Spinal cord (tissue), 10 donors: Measurements from ENCODE around the gene CASTOR1. TPM values are rescaled to one million over a fixed set of nuclear protein-coding genes. Genes with fewer than 3 reads are reported as not detected.

Source experiments
- DNase-seq, 6 donors: peaks; one replicate each; pipeline versions ENCODE4 v3.0.0 to v3.0.0-alpha.2; 2013 to 2015; ENCODE audit warnings: low spot score in 6 of 6, low read depth in 4 of 6
- H3K27ac ChIP-seq: one replicate; pipeline ENCODE4 v1.5.1; 2013; ENCODE audit warnings: low read depth, low read length, control low read depth
- H3K27me3 ChIP-seq: one replicate; pipeline ENCODE4 v1.6.1; 2013; ENCODE audit warnings: low read length; ENCODE audit not compliant: control insufficient read depth, insufficient read depth
- H3K36me3 ChIP-seq: one replicate; pipeline ENCODE4 v1.6.1; 2013; ENCODE audit warnings: low read length; ENCODE audit not compliant: control insufficient read depth, insufficient read depth
- H3K4me1 ChIP-seq: one replicate; pipeline ENCODE4 v1.6.1; 2013; ENCODE audit warnings: low read length; ENCODE audit not compliant: control insufficient read depth, insufficient read depth
- H3K4me3 ChIP-seq: one replicate; pipeline ENCODE4 v1.5.1; 2013; ENCODE audit warnings: low read depth, low read length, control low read depth
- H3K9me3 ChIP-seq: one replicate; pipeline ENCODE4 v1.6.1; 2013; ENCODE audit warnings: low read length; ENCODE audit not compliant: control insufficient read depth, insufficient read depth
- WGBS: methylation state at CpG from one replicate; pipeline ENCODE4 v1.1.5; 2013; ENCODE audit warnings: missing lambda C conversion rate; ENCODE audit not compliant: insufficient coverage; 5-methylcytosine and 5-hydroxymethylcytosine counted together
- polyA plus RNA-seq, 2 donors: library from polyadenylated mRNA; unstranded; fragments of 120-200 nt; gene quantifications; one replicate each; pipeline ENCODE4 v1.2.1, GENCODE V29; 2013; ENCODE audit not compliant: insufficient read length in 2 of 2
- total RNA-seq, 2 donors: library from RNA; depleted of rRNA in 1 of 2; stranded (reverse); fragments of 120-200 nt in 1 of 2; fragments of >200 nt in 1 of 2; gene quantifications; one replicate each; pipeline versions ENCODE4 v1.2.3 to v1.2.4, GENCODE V29; 2013 to 2014
- donor health status: healthy.

Gene CASTOR1
- total and polyA plus RNA-seq, 4 donors, result 6.6 to 34.9 (median 13.9) TPM

DNA sequence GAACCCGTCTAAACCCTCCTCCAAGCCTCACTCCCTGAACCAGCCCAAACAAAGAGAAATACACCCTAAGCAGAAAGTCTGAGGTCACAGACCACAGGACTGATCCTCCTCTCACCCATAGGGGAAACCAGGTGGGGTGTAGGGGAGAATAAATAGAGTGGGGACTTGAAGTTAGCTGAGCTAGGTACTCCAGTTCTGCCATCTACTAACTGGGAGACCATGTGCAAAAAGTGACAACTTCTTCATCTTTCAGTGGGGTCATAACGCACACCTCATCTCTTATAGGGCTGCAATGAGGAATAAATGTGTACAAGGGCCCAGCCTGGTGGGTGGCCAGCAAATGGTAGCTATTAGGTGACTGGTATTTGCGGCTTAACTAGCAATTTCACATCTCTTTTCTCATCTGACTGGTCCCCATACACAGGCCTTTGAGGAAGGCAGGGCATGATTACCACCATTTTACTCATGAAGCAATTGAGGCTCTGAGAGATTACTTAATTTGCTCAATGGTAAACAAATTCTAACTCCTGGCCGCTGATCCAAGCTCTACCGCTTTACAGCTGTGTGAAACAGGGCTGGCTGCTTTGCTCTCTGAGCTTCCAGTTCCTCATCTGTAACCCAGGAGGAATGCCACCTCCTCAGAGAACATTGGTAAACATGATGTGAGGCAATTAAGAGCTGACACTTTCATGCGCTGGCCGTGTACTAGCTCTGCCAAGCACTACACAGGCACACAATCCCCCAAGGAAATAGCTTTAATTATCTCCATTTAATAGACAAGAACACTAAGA lies 20.8 kb upstream of the CASTOR1 start:
- WGBS, result 40% methylated on average over 3 of the region's 7 CpGs
- Histone ChIP-seq H3K27ac (no peak overlapping the region), H3K4me1 (peaks cover 45% of the 10 kb centered on the region)

DNA sequence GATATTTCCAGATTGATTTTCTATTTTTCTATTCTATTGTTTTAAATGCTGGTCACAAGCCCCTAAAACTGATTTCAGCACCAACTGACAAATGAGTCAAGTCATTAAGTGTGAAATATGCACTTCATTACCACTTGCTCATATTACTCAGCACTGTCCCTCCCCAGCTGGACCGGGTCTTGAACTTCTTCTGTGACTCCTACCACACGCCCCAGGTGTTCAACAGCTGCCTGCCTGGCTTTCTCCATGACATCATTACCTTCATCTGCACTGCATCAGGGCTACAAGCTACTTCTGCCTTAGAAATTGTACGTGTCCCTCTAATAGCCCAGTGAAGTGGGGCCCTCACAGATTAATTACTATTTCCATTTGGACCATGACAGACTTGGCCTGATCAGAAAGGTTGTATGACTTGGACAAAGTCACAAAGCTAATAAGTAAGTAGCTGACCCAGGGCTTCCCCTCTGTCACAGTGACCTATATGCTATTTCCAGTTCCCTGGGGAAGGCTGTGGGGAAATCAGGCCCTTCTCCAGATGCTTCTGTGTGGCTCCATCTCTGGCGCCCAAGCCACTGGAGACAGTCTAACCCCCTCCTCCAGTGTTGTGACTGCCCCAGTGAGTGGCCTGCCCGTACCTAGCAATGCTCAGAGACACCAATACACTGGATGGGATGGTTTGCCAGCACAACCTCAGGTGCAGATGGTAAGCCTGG lies 19.4 kb upstream of the CASTOR1 start:
- H3K4me3 ChIP-seq, result no peak overlapping the region
- DNase-seq, result no peak
- peaks cover 51% of the 10 kb centered on the region for H3K4me1 ChIP-seq
- H3K36me3 ChIP-seq, result no peaks in the 10 kb centered on the region
- no peaks in the 10 kb centered on the region for H3K9me3 ChIP-seq
- no peaks in the 10 kb centered on the region for H3K27me3 ChIP-seq
- WGBS, result 73% methylated on average over 4 of the region's 5 CpGs
- H3K27ac ChIP-seq, result no peak overlapping the region

More for the DNA sequence above, 20.8 kb upstream of the CASTOR1 start:
- no peaks in the 10 kb centered on the region for H3K27me3 ChIP-seq
- DNase-seq, result peak in 1 of 6 donors; percentile 81
- H3K9me3 ChIP-seq, result no peaks in the 10 kb centered on the region
- no peaks in the 10 kb centered on the region for H3K36me3 ChIP-seq
- no peak overlapping the region for H3K4me3 ChIP-seq

DNA sequence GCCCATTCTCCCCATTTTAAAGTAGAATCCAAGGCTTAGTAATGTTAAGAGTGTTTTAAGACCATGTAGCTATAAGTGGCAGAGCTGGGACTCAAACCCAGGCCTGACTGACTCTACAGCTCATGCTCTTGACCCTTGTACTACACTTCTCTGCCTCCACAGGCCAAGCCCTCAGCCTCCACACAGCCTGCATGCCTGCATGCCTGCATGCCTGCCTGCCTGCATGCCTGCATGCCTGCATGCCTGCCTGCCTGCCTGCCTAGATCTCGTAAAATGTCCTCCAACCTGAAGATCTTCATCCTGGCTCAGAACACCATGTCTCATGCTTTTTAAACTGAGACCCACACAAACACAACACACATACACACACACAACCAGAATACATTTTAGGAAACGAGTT lies 18.8 kb upstream of the CASTOR1 start:
- DNase-seq, result no peak
- Histone ChIP-seq H3K4me1 (peaks cover 51% of the 10 kb centered on the region), H3K27me3 (no peaks in the 10 kb centered on the region), H3K27ac (no peak overlapping the region), H3K36me3 (peaks cover 3% of the 10 kb centered on the region), H3K4me3 (no peak overlapping the region), H3K9me3 (no peaks in the 10 kb centered on the region)
- 100% methylated on average over 1 of the region's 2 CpGs for WGBS

DNA sequence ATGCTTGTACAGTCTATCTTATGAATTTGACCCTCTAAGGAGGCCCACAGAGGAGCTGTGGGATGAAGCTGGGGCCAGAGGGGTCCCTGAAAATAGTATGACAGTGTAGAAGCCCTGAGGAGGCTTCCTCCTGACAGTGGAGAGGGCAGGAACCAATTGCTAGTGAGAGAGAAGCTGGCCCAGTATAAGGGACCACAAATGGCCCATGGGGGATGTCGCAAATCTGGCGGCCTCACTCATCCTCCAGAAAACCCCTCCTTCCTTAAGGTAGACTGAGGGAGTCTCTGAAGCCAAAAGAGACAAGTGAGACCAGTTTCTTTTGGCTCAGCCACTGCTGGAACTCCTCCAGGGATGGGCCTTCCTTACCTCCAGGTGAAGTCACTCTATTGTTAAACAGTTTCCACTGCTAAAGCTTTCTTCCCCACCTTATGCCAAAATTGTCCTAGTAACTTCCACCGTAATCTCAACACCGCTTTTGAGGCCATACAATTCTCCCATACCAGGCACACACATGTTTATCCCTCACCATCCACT lies 17.8 kb upstream of the CASTOR1 start:
- Histone ChIP-seq H3K9me3 (no peaks in the 10 kb centered on the region), H3K36me3 (peaks cover 12% of the 10 kb centered on the region), H3K4me1 (peaks cover 54% of the 10 kb centered on the region), H3K27ac (no peak overlapping the region), H3K4me3 (no peak overlapping the region), H3K27me3 (no peaks in the 10 kb centered on the region)
- WGBS, result 64% methylated on average over 4 of the region's 4 CpGs
- no peak for DNase-seq

DNA sequence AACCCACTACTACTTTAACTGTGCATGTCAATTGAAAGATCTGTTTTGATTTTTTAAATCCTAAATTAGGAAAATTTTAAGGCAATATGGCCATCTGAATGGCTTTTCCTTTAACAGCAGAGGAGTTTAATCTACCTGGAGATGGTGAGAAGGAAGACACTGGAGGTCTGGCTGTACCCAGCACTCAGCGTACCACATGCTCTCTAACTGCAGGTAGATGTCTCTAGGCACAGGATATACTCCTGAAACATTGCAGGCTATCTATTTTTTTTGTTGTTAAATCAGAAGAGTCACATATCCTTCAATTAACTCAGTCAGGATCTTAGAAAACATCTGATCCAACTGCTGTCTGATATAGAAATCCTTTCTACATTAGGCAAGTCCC lies 17.3 kb upstream of the CASTOR1 start:
- peaks cover 17% of the 10 kb centered on the region for H3K36me3 ChIP-seq
- no peak overlapping the region for H3K27ac ChIP-seq
- WGBS, result no CpG with 5 or more reads among the region's 1 CpG
- no peak overlapping the region for H3K4me3 ChIP-seq
- H3K27me3 ChIP-seq, result no peaks in the 10 kb centered on the region
- DNase-seq, result no peak
- H3K4me1 ChIP-seq, result peaks cover 54% of the 10 kb centered on the region
- H3K9me3 ChIP-seq, result no peaks in the 10 kb centered on the region

GRCh38 chr22:30305906-30306626 lies 16.8 kb upstream of the CASTOR1 start:
- Histone ChIP-seq H3K36me3 (peaks cover 20% of the 10 kb centered on the region), H3K27me3 (no peaks in the 10 kb centered on the region), H3K4me1 (peaks cover 53% of the 10 kb centered on the region), H3K27ac (no peak overlapping the region), H3K4me3 (no peak overlapping the region), H3K9me3 (no peaks in the 10 kb centered on the region)
- DNase-seq, result no peak
- WGBS, result no CpG with 5 or more reads among the region's 3 CpGs

GRCh38 chr22:30305519-30305905 lies 16.2 kb upstream of the CASTOR1 start:
- WGBS, result 33% methylated on average over 4 of the region's 4 CpGs
- Histone ChIP-seq H3K4me3 (no peak overlapping the region), H3K4me1 (peaks cover 50% of the 10 kb centered on the region), H3K27me3 (no peaks in the 10 kb centered on the region), H3K36me3 (peaks cover 24% of the 10 kb centered on the region), H3K9me3 (no peaks in the 10 kb centered on the region), H3K27ac (peak overlapping the region; percentile 49)
- peak in 1 of 6 donors; percentile 57 for DNase-seq

DNA sequence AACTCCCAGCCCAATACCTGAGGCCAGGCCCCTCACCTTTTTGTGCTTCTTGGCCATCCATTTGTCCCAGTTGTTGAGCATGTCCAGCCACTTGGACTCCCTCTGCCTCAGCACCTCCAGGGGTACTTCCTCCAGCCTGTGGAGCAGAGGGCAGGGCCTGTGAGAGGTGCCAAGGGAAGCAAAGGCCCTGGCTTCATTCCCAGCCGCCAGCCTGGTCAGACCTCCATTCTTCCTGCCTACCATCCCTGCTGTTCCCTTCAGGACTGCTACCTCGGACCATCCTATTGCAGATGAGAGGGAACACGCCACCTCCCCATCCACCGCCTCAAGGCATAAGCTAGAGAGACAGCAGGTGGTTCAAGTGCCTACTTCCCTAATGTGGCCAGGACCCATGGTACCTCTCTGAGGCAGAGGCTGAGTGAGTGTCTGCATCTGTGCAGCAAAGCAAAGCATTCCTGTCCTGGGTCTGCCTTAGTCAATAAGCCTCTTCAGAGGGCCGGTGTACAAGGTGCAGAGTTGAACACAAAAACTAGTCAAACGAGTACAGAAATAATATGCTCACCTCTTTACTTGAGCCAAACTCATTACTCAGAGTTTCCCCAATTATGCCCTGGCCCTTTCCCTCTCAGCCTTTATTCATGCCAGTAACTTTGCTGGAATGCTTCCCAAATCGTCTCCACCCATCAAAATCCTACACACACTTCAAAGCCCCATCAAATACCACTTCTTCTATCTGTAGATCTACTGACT lies 15.4 kb upstream of the CASTOR1 start:
- no peaks in the 10 kb centered on the region for H3K27me3 ChIP-seq
- peaks cover 30% of the 10 kb centered on the region for H3K36me3 ChIP-seq
- H3K4me3 ChIP-seq, result no peak overlapping the region
- WGBS, result 69% methylated on average over 6 of the region's 7 CpGs
- H3K9me3 ChIP-seq, result no peaks in the 10 kb centered on the region
- no peak for DNase-seq
- H3K27ac ChIP-seq, result peak overlapping the region; percentile 49
- H3K4me1 ChIP-seq, result peaks cover 43% of the 10 kb centered on the region

GRCh38 chr22:30302810-30303138 lies 13.5 kb upstream of the CASTOR1 start:
- 87% methylated on average over 2 of the region's 5 CpGs for WGBS
- peaks cover 35% of the 10 kb centered on the region for H3K4me1 ChIP-seq
- no peak overlapping the region for H3K4me3 ChIP-seq
- no peak for DNase-seq
- H3K9me3 ChIP-seq, result no peaks in the 10 kb centered on the region
- peaks cover 49% of the 10 kb centered on the region for H3K36me3 ChIP-seq
- H3K27me3 ChIP-seq, result no peaks in the 10 kb centered on the region
- peak overlapping the region; percentile 25 for H3K27ac ChIP-seq
